ENCODE results near the gene FRMD3.
"Not testable (repeated sequence)": the region's sequence is repeated elsewhere in the genome, so short reads cannot be mapped to it uniquely, and the experiment has no call there.

Gene FRMD3

DNA sequence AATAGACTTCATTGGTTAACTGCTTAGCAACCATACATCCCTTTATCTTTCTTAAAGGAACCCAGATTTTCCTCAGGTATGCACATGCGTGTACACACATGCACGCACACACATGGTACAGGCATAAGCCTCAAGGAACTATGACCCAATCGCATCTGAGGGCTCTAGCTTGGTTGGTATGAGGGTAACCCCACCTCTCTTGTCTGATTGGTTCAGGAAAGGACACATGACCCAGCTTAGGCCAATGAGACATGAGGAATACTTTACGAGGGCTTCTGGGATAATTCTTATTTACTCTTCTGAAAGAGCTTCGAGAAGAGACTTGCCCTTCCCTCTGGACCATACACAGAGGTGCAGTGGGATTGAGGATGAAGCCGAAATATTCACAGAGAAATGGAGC, 141.9 kb downstream of the FRMD3 start:
- DNase-seq: no peak

DNA sequence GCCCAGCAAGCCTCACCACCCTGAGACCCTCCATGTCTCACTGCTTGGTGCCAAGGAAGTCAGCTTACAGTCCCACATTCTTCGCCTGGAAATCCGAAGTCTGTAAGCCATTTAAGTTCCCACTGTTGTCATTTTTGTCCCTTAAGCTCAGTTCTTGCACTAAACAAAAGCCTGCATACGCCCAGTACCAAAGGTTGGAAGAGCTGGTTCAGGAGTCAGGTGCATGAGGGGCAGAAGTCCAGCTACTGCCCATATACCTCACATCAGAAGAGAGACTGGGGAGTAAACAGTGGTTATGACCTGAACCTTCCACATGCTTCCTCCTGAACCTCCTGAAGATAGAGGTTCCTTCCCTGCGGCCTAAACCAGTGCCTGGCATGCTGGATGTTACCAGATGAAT, 146.0 kb downstream of the FRMD3 start:
- DNase-seq: no peak

DNA sequence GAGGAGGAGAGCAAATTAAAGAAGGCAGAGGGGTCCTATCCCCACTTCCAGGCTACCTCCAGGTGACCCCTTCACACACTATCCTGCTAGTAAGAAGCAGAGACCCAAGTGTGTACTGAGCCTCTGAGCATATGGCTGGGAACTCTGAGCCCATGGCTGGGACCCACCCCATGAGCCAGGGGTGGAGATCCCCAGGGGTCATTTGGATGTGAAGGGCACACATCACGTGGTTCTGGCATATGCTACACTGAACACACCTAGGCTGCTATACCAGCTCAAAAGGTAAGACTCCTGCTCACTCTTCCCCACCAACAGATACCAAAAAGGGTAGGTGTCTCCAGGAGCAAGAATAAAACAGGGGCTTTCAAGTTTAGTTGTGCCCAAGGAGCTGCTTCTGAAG, 149.9 kb downstream of the FRMD3 start:
- DNase-seq: no peak

DNA sequence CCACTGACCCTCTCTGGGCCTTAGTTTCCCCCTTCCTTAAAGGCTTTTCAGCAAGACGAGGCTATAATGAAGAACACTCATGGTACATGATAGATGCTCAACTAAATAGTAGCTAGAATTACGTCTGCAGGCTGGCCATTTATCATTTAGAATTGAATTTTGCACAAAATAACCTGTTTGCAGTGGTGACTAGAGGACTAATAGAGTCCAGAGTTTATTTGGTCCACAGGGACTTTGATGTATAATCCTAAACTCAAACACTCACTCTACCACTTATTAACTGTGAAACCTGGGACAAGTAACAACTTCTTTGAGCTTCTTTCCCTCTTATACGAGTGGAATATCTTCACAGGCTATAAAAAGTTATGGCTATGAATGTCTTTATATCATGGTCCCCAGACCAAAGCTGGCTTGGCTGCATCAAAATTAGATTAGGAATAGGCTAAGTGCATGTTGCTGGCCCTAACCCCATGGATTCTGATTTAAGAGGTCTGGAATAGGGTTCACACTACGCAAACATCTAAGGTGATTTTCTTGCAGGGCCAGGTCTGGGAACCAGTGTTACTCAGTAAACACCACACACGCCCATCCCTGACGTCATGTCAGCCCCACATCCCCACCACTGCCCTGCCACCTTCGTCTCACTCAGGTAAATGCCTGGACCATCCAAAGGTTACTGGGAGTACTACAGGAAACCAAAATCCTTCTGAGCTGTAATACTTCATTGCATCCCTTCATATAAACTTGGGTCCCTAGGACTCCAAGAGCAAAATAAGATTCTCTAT, 150.6 kb downstream of the FRMD3 start:
- no peak for DNase-seq

GRCh38 chr9:83385317-83385716, 152.9 kb downstream of the FRMD3 start:
- DNase-seq: no peak

DNA sequence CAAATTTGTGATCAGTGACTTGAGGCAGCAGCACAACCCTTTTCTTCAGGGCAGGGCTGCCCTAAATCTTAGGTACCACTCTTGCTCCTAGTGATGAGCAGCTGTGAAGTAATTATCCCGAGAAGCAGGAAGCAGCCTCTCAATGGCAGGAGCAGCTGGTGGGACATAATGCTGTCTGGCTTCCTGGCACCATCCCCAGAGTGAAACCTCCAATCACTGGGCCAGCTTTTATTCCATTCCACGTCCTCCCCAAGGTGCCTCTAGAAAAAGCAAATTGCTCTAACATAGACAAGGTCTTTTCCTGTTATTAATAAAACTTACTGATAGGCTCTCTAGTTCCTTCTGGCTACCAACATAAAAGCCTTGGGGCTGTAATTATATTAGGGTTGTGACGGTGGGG, 154.0 kb downstream of the FRMD3 start:
- no peak for DNase-seq

GRCh38 chr9:83383034-83383433, 155.2 kb downstream of the FRMD3 start:
- DNase-seq: no peak

- DNase-seq: no peak
Observed at GRCh38 chr9:83382421-83382820, 155.8 kb downstream of the FRMD3 start.

DNA sequence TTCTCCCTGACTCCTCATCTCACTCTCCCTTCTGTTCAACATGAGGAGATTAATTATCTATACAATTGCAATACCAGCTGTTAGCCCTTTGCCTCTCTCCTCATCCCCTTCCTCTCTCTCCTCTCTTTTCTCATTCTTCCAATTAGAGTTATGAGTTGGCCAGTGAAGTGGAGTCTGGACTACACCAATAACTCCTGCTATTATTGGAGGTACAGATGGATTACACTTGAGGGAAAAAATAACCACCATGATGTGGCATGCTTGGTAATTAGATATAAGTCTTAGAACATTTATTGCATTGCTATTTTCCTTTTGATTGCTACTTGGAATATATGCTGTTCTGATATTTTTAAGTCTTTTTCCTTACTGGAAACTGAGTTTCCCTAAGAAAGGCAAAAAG, 159.2 kb downstream of the FRMD3 start:
- no peak for DNase-seq

- DNase-seq: no peak
Observed at GRCh38 chr9:83372957-83373356, 165.2 kb downstream of the FRMD3 start.

- no peak for DNase-seq
Observed at GRCh38 chr9:83367326-83367725, 170.9 kb downstream of the FRMD3 start.

GRCh38 chr9:83362341-83362995, 175.7 kb downstream of the FRMD3 start:
- no peak for DNase-seq

DNA sequence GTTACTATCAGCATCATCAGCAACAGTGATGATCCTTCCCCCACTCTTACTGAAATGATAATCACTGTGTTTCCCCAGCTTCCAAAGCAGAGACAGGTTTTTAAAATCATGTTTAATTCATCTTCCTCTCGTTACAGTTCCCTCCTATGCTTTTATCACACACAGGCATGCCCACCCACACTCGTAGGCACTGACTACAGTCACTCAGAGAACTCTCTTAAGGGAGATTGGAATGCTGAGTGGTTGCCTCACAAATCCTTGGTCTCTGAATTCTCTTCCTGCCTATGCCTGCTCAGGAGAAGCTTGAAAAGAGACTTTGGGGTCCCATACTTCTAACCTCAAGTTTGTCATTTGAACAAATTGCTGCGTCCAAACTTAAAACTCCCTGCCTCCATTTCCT, 179.2 kb downstream of the FRMD3 start:
- DNase-seq: no peak

- DNase-seq: not testable (repeated sequence)
Observed at GRCh38 chr9:83358493-83358892, 179.7 kb downstream of the FRMD3 start.

- DNase-seq: no peak
Observed at GRCh38 chr9:83355729-83356151, 182.5 kb downstream of the FRMD3 start.

GRCh38 chr9:83355024-83355444, 183.2 kb downstream of the FRMD3 start:
- DNase-seq: no peak

DNA sequence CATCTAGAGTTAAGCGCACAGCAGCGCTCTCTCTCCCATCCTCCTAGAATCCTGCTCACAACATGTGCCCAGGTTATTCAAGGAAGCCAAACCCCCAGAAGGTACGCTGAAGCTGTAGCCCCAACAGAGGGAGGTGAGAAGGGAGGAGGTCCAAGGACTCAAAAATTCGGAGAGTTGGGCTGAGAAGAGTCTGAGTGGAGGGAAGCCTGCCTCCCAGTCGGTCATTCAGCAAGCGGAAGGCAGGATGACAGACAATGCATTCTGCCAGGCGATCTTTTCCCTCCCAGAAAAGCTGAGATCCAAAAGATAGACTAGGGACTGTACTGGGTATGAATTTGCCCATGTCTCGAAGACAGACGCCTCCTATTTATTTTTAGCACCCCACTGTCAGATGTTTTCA, 189.2 kb downstream of the FRMD3 start:
- peak in 3 of 56 donors; percentile 7 to 13 (median 9) for DNase-seq

- no peak for DNase-seq
Observed at GRCh38 chr9:83346655-83347420, 191.4 kb downstream of the FRMD3 start.

DNA sequence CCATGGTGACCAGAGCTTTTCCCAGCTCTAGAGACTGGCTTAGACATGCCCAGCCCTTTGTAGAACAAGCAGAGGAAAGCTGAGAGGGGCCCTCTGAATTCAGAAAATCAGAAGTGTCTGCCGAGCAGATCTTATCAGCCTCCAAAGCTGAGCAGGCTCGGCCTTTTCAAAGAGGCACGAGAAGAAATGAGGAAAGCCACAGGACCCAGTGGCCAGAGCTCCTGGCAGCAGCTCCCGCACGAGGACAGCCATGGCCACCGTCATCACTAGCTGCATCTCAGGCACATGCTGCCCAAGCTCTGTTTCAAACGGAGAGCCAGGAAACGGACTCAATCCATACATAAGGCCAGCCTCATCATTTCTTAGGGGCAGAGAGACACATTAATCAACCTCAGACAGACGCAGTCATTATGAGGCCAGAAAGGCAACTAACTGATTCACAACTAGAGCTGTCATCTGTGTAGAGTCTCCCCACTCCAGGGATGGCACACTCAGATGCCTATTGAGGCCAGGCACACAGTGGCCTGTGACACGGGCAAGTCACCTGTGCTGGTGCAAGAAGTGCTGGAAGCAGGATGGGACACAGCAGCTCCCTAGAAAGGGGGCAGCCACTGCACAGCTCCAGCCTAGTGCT, 194.7 kb downstream of the FRMD3 start:
- no peak for DNase-seq

DNA sequence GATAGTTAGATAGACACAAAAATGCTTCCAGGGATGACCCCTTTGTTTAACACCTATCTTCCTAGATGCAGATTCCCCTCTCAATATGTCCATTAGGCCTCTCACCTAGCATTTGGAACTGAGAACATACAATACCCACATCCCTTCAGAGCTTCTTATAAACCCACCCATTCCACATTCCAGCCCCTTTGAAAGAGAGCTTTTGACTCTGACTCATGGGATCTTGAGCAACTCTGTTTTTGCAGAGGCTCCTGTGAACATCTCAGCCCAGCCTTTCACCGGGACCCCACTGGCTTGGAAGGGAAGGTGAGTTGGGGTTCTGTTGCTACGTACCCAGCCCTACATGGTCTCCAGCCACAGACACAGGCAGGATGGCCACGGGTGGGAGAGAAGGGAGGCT, 195.5 kb downstream of the FRMD3 start:
- DNase-seq: no peak

DNA sequence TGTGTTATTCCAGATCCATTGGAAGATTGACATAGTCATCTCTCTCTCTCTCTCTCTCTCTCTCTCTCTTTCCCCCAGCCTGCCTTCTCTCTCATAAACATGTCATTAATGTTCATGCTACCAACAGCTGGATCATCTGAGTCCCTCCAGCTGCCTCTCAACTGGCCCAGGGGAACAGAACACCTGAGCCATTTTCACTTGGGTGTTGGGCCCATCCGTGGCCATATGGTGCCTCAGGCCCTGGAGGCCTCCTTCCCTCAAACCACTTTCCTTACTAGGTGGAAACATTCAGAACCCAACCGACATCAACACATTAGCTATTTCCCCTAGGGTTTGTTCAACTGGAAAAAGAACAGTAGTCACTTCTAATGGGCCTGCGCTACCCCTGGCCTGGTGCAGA, 196.2 kb downstream of the FRMD3 start:
- no peak for DNase-seq

- DNase-seq: no peak
Observed at GRCh38 chr9:83340451-83340850, 197.8 kb downstream of the FRMD3 start.

All from amygdala (tissue), 56 donors.